ENCODE results near the gene ZNF385A.

GRCh38 chr12:54389134-54389508 is 4.6 kb upstream of the ZNF385A start:
- TF ChIP-seq, protein P1, sequence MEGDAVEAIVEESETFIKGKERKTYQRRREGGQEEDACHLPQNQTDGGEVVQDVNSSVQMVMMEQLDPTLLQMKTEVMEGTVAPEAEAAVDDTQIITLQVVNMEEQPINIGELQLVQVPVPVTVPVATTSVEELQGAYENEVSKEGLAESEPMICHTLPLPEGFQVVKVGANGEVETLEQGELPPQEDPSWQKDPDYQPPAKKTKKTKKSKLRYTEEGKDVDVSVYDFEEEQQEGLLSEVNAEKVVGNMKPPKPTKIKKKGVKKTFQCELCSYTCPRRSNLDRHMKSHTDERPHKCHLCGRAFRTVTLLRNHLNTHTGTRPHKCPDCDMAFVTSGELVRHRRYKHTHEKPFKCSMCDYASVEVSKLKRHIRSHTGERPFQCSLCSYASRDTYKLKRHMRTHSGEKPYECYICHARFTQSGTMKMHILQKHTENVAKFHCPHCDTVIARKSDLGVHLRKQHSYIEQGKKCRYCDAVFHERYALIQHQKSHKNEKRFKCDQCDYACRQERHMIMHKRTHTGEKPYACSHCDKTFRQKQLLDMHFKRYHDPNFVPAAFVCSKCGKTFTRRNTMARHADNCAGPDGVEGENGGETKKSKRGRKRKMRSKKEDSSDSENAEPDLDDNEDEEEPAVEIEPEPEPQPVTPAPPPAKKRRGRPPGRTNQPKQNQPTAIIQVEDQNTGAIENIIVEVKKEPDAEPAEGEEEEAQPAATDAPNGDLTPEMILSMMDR (IDR thresholded peaks at IDR 0.05): peak in 1 of 6 experiments; percentile 16
- TF ChIP-seq POLR2A (IDR thresholded peaks at IDR 0.05): no peak

Data from thyroid gland (tissue), 4 donors.